COLO668 (cell line): ENCODE measurements around the gene SVOP.

Source experiments
- DNase-seq: peaks from one replicate; lab custom pipeline; 2025; ENCODE audit not compliant: unreplicated experiment; lab: John Stamatoyannopoulos, UW

The SVOP gene

GRCh38 chr12:108980831-108981618 lies 39.8 kb downstream of the SVOP start:
- DNase-seq, result no peak

- DNase-seq, result no peak
These were observed 43.5 kb downstream of the SVOP start for GRCh38 chr12:108977360-108977759.

GRCh38 chr12:108975024-108975593 lies 45.8 kb downstream of the SVOP start:
- no peak for DNase-seq

GRCh38 chr12:108973629-108974152 lies 47.2 kb downstream of the SVOP start:
- DNase-seq, result no peak

GRCh38 chr12:108972358-108972757 lies 48.5 kb downstream of the SVOP start:
- no peak for DNase-seq

- DNase-seq, result no peak
These were observed 51.2 kb downstream of the SVOP start for GRCh38 chr12:108969622-108970021.

GRCh38 chr12:108967869-108968540 lies 52.9 kb downstream of the SVOP start:
- no peak for DNase-seq

- DNase-seq, result no peak
These were observed 54.3 kb downstream of the SVOP start for GRCh38 chr12:108966378-108967151.

- DNase-seq, result no peak
These were observed 55.0 kb downstream of the SVOP start for GRCh38 chr12:108965886-108966285.

GRCh38 chr12:108964371-108965352 lies 56.2 kb downstream of the SVOP start:
- no peak for DNase-seq

- no peak for DNase-seq
These were observed 58.6 kb downstream of the SVOP start for GRCh38 chr12:108962256-108962655.

GRCh38 chr12:108959748-108960655 lies 60.9 kb downstream of the SVOP start:
- no peak for DNase-seq

- DNase-seq, result peak; percentile 87
These were observed 65.5 kb downstream of the SVOP start for GRCh38 chr12:108955225-108955835.

GRCh38 chr12:108950991-108951739 lies 69.7 kb downstream of the SVOP start:
- peak; percentile 73 for DNase-seq

- no peak for DNase-seq
These were observed 70.9 kb downstream of the SVOP start for GRCh38 chr12:108949976-108950375.

- DNase-seq, result no peak
These were observed 72.5 kb downstream of the SVOP start for GRCh38 chr12:108948367-108948766.

GRCh38 chr12:108947097-108947496 lies 73.8 kb downstream of the SVOP start:
- DNase-seq, result no peak

GRCh38 chr12:108940138-108940537 lies 80.7 kb downstream of the SVOP start:
- DNase-seq, result no peak
